Lower leg skin (tissue), 3 donors: ENCODE results near the gene MLLT11.

ENCODE experiments used
- POLR2A ChIP-seq, 2 donors: fragments of 450-650 bp; IDR thresholded peaks; one replicate each; pipeline ENCODE4 v1.6.1; 2016 to 2017; ENCODE audit warnings: antibody characterized with exemption in 2 of 2, mild to moderate bottlenecking in 1 of 2, moderate library complexity in 1 of 2
- TF ChIP-seq, protein P1 (sequence below), 3 donors: fragments of 450-650 bp; IDR thresholded peaks; one replicate each; pipeline ENCODE4 v1.5.1; 2016; ENCODE audit warnings: antibody characterized with exemption in 3 of 3, mild to moderate bottlenecking in 3 of 3, moderate library complexity in 2 of 3

DNA sequence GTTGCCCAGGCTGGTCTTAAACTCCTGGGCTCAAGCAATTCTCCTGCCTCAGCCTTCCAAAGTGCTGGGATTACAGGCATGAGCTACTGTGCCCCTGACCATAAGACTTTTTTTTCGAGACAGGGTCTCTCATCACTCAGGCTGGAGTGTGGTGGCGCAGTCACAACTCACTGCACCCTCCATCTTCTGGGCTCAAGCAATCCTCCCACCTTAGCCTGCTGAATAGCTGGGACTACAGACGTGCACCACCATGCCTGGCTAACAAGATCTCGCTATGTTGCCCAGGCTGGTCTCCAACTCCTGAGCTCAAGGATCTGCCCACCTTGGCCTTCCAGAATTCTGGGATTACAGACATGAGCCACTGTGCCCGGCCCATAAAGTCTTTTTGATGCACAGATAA is 10.7 kb upstream of the MLLT11 start:
- TF ChIP-seq, protein P1, sequence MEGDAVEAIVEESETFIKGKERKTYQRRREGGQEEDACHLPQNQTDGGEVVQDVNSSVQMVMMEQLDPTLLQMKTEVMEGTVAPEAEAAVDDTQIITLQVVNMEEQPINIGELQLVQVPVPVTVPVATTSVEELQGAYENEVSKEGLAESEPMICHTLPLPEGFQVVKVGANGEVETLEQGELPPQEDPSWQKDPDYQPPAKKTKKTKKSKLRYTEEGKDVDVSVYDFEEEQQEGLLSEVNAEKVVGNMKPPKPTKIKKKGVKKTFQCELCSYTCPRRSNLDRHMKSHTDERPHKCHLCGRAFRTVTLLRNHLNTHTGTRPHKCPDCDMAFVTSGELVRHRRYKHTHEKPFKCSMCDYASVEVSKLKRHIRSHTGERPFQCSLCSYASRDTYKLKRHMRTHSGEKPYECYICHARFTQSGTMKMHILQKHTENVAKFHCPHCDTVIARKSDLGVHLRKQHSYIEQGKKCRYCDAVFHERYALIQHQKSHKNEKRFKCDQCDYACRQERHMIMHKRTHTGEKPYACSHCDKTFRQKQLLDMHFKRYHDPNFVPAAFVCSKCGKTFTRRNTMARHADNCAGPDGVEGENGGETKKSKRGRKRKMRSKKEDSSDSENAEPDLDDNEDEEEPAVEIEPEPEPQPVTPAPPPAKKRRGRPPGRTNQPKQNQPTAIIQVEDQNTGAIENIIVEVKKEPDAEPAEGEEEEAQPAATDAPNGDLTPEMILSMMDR (IDR thresholded peaks at IDR 0.05), result no peak
- no peak for TF ChIP-seq POLR2A (IDR thresholded peaks at IDR 0.05)
